ENCODE results near the gene SMIM28. TPM values are rescaled to one million over a fixed set of nuclear protein-coding genes. Genes with fewer than 3 reads are reported as not detected.

The SMIM28 gene
- total and polyA plus RNA-seq, 9 donors: not detected

- H3K4me1 ChIP-seq (ENCODE audit: control insufficient read depth, insufficient read depth, low read length): peaks cover 13% of the 10 kb centered on the region
- peak overlapping the region; percentile 59 for H3K27ac ChIP-seq (ENCODE audit: low read length)
- peak; percentile 47 for DNase-seq
- H3K9me3 ChIP-seq (replicated peaks; ENCODE audit: control insufficient read depth, low read depth, low read length): no peaks in the 10 kb centered on the region
- H3K4me3 ChIP-seq (ENCODE audit: low read length): peak overlapping the region; percentile 83
- no peaks in the 10 kb centered on the region for H3K27me3 ChIP-seq (ENCODE audit: control insufficient read depth, insufficient read depth, low read length)
- 3% methylated on average over 21 of the region's 35 CpGs for WGBS (ENCODE audit: insufficient coverage)
- H3K36me3 ChIP-seq (ENCODE audit: control insufficient read depth, insufficient read depth, low read length): peaks cover 30% of the 10 kb centered on the region
These were observed 27.1 kb downstream of the SMIM28 start for GRCh38 chr6:138404666-138405337.

GRCh38 chr6:138405816-138406413, 28.2 kb downstream of the SMIM28 start:
- no CpG with 5 or more reads among the region's 5 CpGs for WGBS (ENCODE audit: insufficient coverage)

GRCh38 chr6:138406443-138406842, 28.7 kb downstream of the SMIM28 start:
- H3K27me3 ChIP-seq (ENCODE audit: control insufficient read depth, insufficient read depth, low read length): no peaks in the 10 kb centered on the region
- H3K9me3 ChIP-seq (replicated peaks; ENCODE audit: control insufficient read depth, low read depth, low read length): no peaks in the 10 kb centered on the region
- WGBS (ENCODE audit: insufficient coverage): no CpG with 5 or more reads among the region's 2 CpGs
- no peak overlapping the region for H3K27ac ChIP-seq (ENCODE audit: low read length)
- no peak for DNase-seq
- H3K4me1 ChIP-seq (ENCODE audit: control insufficient read depth, insufficient read depth, low read length): peaks cover 13% of the 10 kb centered on the region
- H3K4me3 ChIP-seq (ENCODE audit: low read length): no peak overlapping the region
- H3K36me3 ChIP-seq (ENCODE audit: control insufficient read depth, insufficient read depth, low read length): peaks cover 39% of the 10 kb centered on the region

More at GRCh38 chr6:138405816-138406413, 28.2 kb downstream of the SMIM28 start:
- peaks cover 36% of the 10 kb centered on the region for H3K36me3 ChIP-seq (ENCODE audit: control insufficient read depth, insufficient read depth, low read length)
- no peak for DNase-seq
- no peak overlapping the region for H3K27ac ChIP-seq (ENCODE audit: low read length)
- no peaks in the 10 kb centered on the region for H3K9me3 ChIP-seq (replicated peaks; ENCODE audit: control insufficient read depth, low read depth, low read length)
- peaks cover 13% of the 10 kb centered on the region for H3K4me1 ChIP-seq (ENCODE audit: control insufficient read depth, insufficient read depth, low read length)
- H3K27me3 ChIP-seq (ENCODE audit: control insufficient read depth, insufficient read depth, low read length): no peaks in the 10 kb centered on the region
- H3K4me3 ChIP-seq (ENCODE audit: low read length): no peak overlapping the region

- DNase-seq: no peak
- no peak overlapping the region for H3K27ac ChIP-seq (ENCODE audit: low read length)
- H3K4me1 ChIP-seq (ENCODE audit: control insufficient read depth, insufficient read depth, low read length): no peaks in the 10 kb centered on the region
- peaks cover 63% of the 10 kb centered on the region for H3K36me3 ChIP-seq (ENCODE audit: control insufficient read depth, insufficient read depth, low read length)
- WGBS (ENCODE audit: insufficient coverage): no CpG with 5 or more reads among the region's 8 CpGs
- no peaks in the 10 kb centered on the region for H3K27me3 ChIP-seq (ENCODE audit: control insufficient read depth, insufficient read depth, low read length)
- no peaks in the 10 kb centered on the region for H3K9me3 ChIP-seq (replicated peaks; ENCODE audit: control insufficient read depth, low read depth, low read length)
- no peak overlapping the region for H3K4me3 ChIP-seq (ENCODE audit: low read length)
These were observed 32.5 kb downstream of the SMIM28 start for GRCh38 chr6:138410048-138410735.

- Histone ChIP-seq H3K27ac (ENCODE audit: low read length) (no peak overlapping the region), H3K4me3 (ENCODE audit: low read length) (no peak overlapping the region), H3K4me1 (ENCODE audit: control insufficient read depth, insufficient read depth, low read length) (no peaks in the 10 kb centered on the region), H3K27me3 (ENCODE audit: control insufficient read depth, insufficient read depth, low read length) (no peaks in the 10 kb centered on the region), H3K36me3 (ENCODE audit: control insufficient read depth, insufficient read depth, low read length) (peaks cover 64% of the 10 kb centered on the region), H3K9me3 (replicated peaks; ENCODE audit: control insufficient read depth, low read depth, low read length) (no peaks in the 10 kb centered on the region)
- WGBS (ENCODE audit: insufficient coverage): 60% methylated on average over 1 of the region's 6 CpGs
- no peak for DNase-seq
These were observed 33.5 kb downstream of the SMIM28 start for GRCh38 chr6:138410972-138411880.

GRCh38 chr6:138415125-138415524, 37.4 kb downstream of the SMIM28 start:
- no peaks in the 10 kb centered on the region for H3K4me1 ChIP-seq (ENCODE audit: control insufficient read depth, insufficient read depth, low read length)
- WGBS (ENCODE audit: insufficient coverage): 86% methylated on average over 5 of the region's 5 CpGs
- no peak overlapping the region for H3K4me3 ChIP-seq (ENCODE audit: low read length)
- peaks cover 8% of the 10 kb centered on the region for H3K9me3 ChIP-seq (replicated peaks; ENCODE audit: control insufficient read depth, low read depth, low read length)
- DNase-seq: no peak
- peaks cover 36% of the 10 kb centered on the region for H3K36me3 ChIP-seq (ENCODE audit: control insufficient read depth, insufficient read depth, low read length)
- H3K27me3 ChIP-seq (ENCODE audit: control insufficient read depth, insufficient read depth, low read length): no peaks in the 10 kb centered on the region
- H3K27ac ChIP-seq (ENCODE audit: low read length): no peak overlapping the region

- no peak overlapping the region for H3K4me3 ChIP-seq (ENCODE audit: low read length)
- no peak for DNase-seq
- H3K36me3 ChIP-seq (ENCODE audit: control insufficient read depth, insufficient read depth, low read length): peaks cover 36% of the 10 kb centered on the region
- WGBS (ENCODE audit: insufficient coverage): 88% methylated on average over 4 of the region's 4 CpGs
- H3K4me1 ChIP-seq (ENCODE audit: control insufficient read depth, insufficient read depth, low read length): no peaks in the 10 kb centered on the region
- H3K27ac ChIP-seq (ENCODE audit: low read length): no peak overlapping the region
- peaks cover 8% of the 10 kb centered on the region for H3K9me3 ChIP-seq (replicated peaks; ENCODE audit: control insufficient read depth, low read depth, low read length)
- no peaks in the 10 kb centered on the region for H3K27me3 ChIP-seq (ENCODE audit: control insufficient read depth, insufficient read depth, low read length)
These were observed 38.5 kb downstream of the SMIM28 start for GRCh38 chr6:138416206-138416605.

GRCh38 chr6:138417493-138418117, 39.9 kb downstream of the SMIM28 start:
- Histone ChIP-seq H3K27me3 (ENCODE audit: control insufficient read depth, insufficient read depth, low read length) (no peaks in the 10 kb centered on the region), H3K4me3 (ENCODE audit: low read length) (no peak overlapping the region), H3K27ac (ENCODE audit: low read length) (no peak overlapping the region), H3K4me1 (ENCODE audit: control insufficient read depth, insufficient read depth, low read length) (no peaks in the 10 kb centered on the region), H3K36me3 (ENCODE audit: control insufficient read depth, insufficient read depth, low read length) (peaks cover 30% of the 10 kb centered on the region), H3K9me3 (replicated peaks; ENCODE audit: control insufficient read depth, low read depth, low read length) (peaks cover 8% of the 10 kb centered on the region)
- DNase-seq: no peak
- 73% methylated on average over 3 of the region's 3 CpGs for WGBS (ENCODE audit: insufficient coverage)

GRCh38 chr6:138418118-138418742, 40.5 kb downstream of the SMIM28 start:
- H3K27me3 ChIP-seq (ENCODE audit: control insufficient read depth, insufficient read depth, low read length): no peaks in the 10 kb centered on the region
- 100% methylated on average over 1 of the region's 3 CpGs for WGBS (ENCODE audit: insufficient coverage)
- H3K4me3 ChIP-seq (ENCODE audit: low read length): no peak overlapping the region
- H3K36me3 ChIP-seq (ENCODE audit: control insufficient read depth, insufficient read depth, low read length): peaks cover 30% of the 10 kb centered on the region
- H3K27ac ChIP-seq (ENCODE audit: low read length): no peak overlapping the region
- H3K9me3 ChIP-seq (replicated peaks; ENCODE audit: control insufficient read depth, low read depth, low read length): peaks cover 8% of the 10 kb centered on the region
- no peaks in the 10 kb centered on the region for H3K4me1 ChIP-seq (ENCODE audit: control insufficient read depth, insufficient read depth, low read length)
- DNase-seq: no peak

All from muscle of leg (tissue), 11 donors.